Neural crest cell (in vitro differentiated cells): ENCODE data around the gene BCO2. TPM values are rescaled to one million over a fixed set of nuclear protein-coding genes. Genes with fewer than 3 reads are reported as not detected.
A peak's percentile ranks its signal among the peaks of the same experiment; 100 is the strongest.

ENCODE experiments used
- DNase-seq: peaks from one replicate; pipeline ENCODE4 v3.0.0; 2021; ENCODE audit warnings: low read depth, mixed read lengths, low spot score
- H3K27ac Mint-ChIP-seq: one replicate; pipeline ENCODE4 v1.8.0; 2021; ENCODE audit warnings: mild to moderate bottlenecking, mixed read lengths; ENCODE audit not compliant: unreplicated experiment
- H3K27me3 Mint-ChIP-seq: 2 replicates; pipeline ENCODE4 v1.8.0; 2021; ENCODE audit warnings: low read depth, mild to moderate bottlenecking, mixed read lengths
- H3K36me3 Mint-ChIP-seq: 2 replicates; pipeline ENCODE4 v1.8.0; 2021; ENCODE audit warnings: low read depth, mild to moderate bottlenecking, mixed read lengths
- H3K4me1 Mint-ChIP-seq: 2 replicates; pipeline ENCODE4 v1.8.0; 2021; ENCODE audit warnings: mixed read lengths
- H3K4me3 Mint-ChIP-seq: one replicate; pipeline ENCODE4 v1.8.0; 2021; ENCODE audit warnings: mild to moderate bottlenecking, mixed read lengths
- H3K9me3 Mint-ChIP-seq: 2 replicates; pipeline ENCODE4 v1.8.0; 2021; ENCODE audit warnings: mixed read lengths
- total RNA-seq: library from RNA; stranded (reverse); gene quantifications from 2 replicates; pipeline ENCODE4 v1.2.1, GENCODE V29; 2021
- TF ChIP-seq, protein P1 (sequence below): fragments of 200-600 bp; sonication (generic); conservative IDR thresholded peaks from 2 replicates; pipeline ENCODE4 v1.5.0; 2021; ENCODE audit warnings: antibody characterized with exemption, mild to moderate bottlenecking

The BCO2 gene
- total RNA-seq, 1 donor from 2014 or later: 1.0 TPM

DNA sequence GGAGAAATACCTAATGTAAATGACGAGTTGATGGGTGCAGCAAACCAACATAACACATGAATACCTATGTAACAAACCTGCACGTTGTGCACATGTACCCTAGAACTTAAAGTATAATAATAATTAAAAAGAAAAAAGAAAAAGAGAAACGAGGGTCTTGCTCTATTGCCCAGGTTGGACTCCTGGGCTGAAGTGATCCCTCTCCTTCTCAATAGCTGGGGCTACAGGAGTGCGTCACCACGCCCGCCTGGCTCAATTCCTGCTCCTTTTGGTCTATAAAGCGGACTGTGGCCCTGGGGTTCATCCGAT, 50.4 kb downstream of the BCO2 start:
- Mint-ChIP-seq H3K36me3 (no peaks in the 10 kb centered on the region), H3K4me3 (peak overlapping the region; percentile 97), H3K27me3 (peaks cover 17% of the 10 kb centered on the region), H3K9me3 (no peaks in the 10 kb centered on the region), H3K4me1 (peaks cover 21% of the 10 kb centered on the region), H3K27ac (peak overlapping the region; percentile 45)
- DNase-seq: no peak
- TF ChIP-seq, protein P1, sequence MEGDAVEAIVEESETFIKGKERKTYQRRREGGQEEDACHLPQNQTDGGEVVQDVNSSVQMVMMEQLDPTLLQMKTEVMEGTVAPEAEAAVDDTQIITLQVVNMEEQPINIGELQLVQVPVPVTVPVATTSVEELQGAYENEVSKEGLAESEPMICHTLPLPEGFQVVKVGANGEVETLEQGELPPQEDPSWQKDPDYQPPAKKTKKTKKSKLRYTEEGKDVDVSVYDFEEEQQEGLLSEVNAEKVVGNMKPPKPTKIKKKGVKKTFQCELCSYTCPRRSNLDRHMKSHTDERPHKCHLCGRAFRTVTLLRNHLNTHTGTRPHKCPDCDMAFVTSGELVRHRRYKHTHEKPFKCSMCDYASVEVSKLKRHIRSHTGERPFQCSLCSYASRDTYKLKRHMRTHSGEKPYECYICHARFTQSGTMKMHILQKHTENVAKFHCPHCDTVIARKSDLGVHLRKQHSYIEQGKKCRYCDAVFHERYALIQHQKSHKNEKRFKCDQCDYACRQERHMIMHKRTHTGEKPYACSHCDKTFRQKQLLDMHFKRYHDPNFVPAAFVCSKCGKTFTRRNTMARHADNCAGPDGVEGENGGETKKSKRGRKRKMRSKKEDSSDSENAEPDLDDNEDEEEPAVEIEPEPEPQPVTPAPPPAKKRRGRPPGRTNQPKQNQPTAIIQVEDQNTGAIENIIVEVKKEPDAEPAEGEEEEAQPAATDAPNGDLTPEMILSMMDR: no peak

DNA sequence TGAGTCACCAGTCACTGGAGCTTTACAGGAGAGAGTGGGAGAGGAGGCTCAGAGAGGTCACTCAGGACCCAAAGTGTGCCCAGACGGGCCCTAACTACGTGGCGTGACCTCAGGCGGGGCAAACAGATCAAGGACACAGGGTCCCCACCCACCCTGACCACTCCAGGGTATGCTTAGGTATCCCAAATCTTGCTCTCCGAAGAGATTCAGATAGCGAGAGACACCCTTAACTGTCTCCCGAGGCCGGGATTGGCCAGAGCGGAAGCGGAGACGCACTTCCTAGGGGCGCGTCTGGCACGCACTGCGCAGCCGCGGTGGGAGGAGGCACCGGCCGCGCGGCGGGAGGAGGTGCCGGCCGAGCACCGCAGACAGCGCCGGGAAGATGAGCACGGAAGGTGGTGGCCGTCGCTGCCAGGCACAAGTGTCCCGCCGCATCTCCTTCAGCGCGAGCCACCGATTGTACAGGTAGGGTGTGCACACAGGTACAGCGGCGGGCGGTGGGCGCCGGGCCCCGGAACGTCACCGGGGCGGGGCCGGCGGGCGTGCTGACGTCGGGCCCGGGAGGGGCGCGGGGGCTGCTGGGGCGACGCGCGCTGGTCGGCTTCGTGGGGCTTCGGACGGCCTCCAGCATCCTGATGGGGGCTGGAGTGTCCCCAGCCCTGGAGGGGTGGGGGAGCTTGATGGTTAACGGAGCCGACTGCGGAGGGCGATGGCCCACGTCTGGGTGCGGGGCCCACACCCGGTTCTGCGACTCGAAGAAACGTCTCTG, 50.9 kb downstream of the BCO2 start, which contains the start of gene PTS:
Gene PTS, plus strand, starts transcription at position 367 of the 769 bp plus-strand sequence. Its CDS starts 16 bp downstream, at position 383.
- Mint-ChIP-seq H3K4me3 (peak within 1 kb of the TSS; percentile 97), H3K36me3 (no peaks in the 10 kb centered on the region), H3K4me1 (peaks cover 22% of the 10 kb centered on the region), H3K9me3 (no peaks in the 10 kb centered on the region), H3K27me3 (peaks cover 17% of the 10 kb centered on the region), H3K27ac (peak within 1 kb of the TSS; percentile 45)
- peak; percentile 68 for DNase-seq
- TF ChIP-seq, protein P1: no peak

DNA sequence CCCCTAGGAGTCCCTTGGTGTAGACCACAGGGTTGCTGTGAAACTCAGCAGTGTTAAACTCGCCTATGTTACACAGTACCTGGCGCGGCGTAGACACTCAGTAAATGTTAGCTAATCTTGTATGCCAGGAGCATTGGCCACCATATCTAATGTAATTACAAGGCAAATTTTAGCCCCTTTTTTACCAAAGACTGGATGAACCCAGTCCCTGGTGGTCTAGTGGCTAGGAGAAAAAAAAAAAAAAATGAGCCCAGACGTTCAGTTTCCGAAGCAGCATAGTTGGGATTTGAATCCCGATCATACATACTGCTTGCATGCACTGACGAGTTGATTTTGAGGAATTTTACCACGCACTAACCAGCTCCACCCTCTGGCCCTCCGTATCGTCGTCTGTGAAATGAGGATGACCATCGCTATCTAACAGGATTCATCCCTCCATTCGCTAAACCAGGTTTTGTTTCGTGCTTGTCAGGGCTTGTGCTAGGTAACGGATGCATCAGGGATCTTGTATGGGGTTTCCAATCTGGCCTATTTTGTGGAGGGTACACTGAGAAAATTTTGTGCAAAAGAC, 51.6 kb downstream of the BCO2 start:
- H3K9me3 Mint-ChIP-seq: no peaks in the 10 kb centered on the region
- peak overlapping the region; percentile 97 for H3K4me3 Mint-ChIP-seq
- TF ChIP-seq, protein P1: no peak
- peak overlapping the region; percentile 45 for H3K27ac Mint-ChIP-seq
- H3K27me3 Mint-ChIP-seq: peaks cover 17% of the 10 kb centered on the region
- H3K36me3 Mint-ChIP-seq: no peaks in the 10 kb centered on the region
- no peak for DNase-seq
- H3K4me1 Mint-ChIP-seq: peaks cover 25% of the 10 kb centered on the region

DNA sequence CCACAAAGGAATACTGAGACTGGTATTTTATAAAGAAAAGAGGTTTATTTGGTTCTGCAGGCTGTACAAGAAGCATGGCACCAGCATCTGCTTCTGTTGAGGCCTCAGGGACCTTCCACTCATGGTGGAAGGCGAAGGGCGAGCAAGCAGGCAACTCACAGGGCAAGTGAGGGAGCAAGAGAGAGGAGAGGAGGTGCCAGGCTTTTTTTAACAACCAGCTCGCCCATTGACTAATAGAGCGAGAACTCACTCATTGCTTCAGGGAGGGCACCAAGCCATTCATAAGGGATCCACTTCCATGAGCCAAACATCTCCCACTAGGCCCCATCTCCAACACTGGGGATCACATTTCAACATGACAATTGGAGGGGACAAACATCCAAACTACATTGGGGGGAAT, 52.2 kb downstream of the BCO2 start:
- Mint-ChIP-seq H3K27me3 (peaks cover 17% of the 10 kb centered on the region), H3K27ac (no peak overlapping the region), H3K4me1 (peaks cover 25% of the 10 kb centered on the region), H3K9me3 (no peaks in the 10 kb centered on the region), H3K36me3 (no peaks in the 10 kb centered on the region), H3K4me3 (peak overlapping the region; percentile 97)
- no peak for DNase-seq
- TF ChIP-seq, protein P1: no peak

DNA sequence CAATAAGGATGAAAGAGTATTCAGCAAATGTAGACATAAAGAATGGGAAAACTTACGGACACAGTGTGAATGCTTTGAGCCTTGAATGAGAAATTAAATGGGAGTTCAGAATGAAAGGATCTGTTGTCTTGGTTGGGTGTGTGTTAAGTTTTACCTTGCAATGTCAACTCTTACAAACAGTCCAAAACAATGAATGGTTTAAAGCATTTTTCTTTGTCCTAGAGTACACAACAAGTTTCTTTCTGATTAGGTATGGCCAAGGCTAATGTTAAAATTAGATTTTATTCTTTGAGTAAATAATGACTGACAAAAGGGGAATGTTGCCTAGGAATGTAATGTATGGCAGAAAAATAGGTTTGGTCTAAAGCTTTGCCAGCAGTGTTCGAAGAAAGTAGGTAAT, 53.4 kb downstream of the BCO2 start:
- H3K4me3 Mint-ChIP-seq: peak overlapping the region; percentile 97
- TF ChIP-seq, protein P1: no peak
- no peak overlapping the region for H3K27ac Mint-ChIP-seq

More for the DNA sequence above, 53.4 kb downstream of the BCO2 start:
- peaks cover 8% of the 10 kb centered on the region for H3K27me3 Mint-ChIP-seq
- H3K36me3 Mint-ChIP-seq: no peaks in the 10 kb centered on the region
- H3K4me1 Mint-ChIP-seq: peaks cover 25% of the 10 kb centered on the region
- DNase-seq: no peak
- H3K9me3 Mint-ChIP-seq: no peaks in the 10 kb centered on the region
